GM18868 (cell line): Measurements from ENCODE around the gene TMEM165.

Source experiments
- ATAC-seq: cut with Tn5 transposase; IDR thresholded peaks from one replicate; pipeline ENCODE4 v1.9.1; 2021; ENCODE audit warnings: mild to moderate bottlenecking, moderate library complexity; ENCODE audit not compliant: unreplicated experiment

TMEM165 gene

GRCh38 chr4:55367084-55367722 lies 28.6 kb upstream of the TMEM165 start:
- ATAC-seq, result no peak

DNA sequence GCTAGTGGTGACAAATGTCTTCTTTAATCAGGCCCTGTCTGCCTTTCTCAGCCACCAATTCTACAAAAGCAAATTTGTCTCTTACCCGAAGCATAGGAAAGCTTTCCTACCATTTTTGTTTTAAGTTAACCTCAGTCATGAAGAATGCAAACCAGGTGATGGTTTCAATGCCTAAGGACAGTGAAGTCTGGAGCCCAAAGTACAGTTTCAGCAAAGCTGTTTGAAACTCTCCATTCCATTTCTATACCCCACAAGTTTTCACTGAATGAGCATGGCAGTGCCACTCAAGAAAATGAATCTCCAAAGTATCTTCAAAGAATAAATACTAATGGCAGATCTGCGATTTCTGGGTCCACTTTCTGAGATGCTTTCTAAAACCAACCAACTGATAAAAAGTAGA lies 25.8 kb upstream of the TMEM165 start:
- no peak for ATAC-seq

GRCh38 chr4:55372259-55372658 lies 23.5 kb upstream of the TMEM165 start:
- ATAC-seq, result no peak

- no peak for ATAC-seq
Measured at GRCh38 chr4:55373461-55373860, 22.3 kb upstream of the TMEM165 start.

- ATAC-seq, result no peak
Measured at GRCh38 chr4:55376698-55377097, 19.1 kb upstream of the TMEM165 start.

DNA sequence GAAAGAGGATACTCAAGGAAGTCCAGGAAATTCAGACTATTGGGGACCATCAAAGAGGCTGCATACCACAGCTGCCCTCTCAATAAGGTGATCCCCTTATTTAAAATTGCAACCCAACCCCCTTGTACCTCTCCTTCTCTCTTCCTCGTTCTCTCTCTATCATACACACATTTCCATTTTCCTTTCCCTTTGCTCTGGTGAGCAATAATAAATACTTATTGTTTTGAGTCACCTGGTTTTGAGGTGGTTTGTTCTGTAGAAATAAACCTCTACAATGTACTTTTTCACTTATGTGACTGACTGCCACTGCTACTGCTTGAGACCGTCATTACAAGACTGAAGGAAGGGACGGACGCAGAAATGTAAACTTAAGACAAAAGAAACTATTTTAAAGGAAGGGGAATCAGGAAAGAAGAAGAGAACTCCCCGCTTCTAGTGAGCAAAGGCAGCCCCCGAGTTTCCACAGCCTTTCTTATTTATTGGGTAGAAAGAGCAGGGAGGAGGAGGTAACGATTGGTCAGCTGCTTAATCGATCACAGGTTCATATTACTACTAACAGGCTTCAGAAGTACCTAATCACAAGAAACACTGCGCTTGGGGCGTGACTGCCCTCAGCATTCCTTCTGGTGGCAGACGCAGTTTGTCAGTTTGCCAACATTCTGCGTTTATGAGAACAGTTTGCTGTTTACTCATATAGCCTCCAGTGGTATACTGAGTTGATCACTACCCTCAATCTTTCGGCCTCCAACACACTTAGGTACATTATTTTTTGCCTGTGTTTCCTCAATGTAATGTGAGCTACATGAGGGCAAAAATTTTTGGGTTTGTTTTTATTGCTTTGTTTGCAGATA lies 16.9 kb upstream of the TMEM165 start:
- ATAC-seq, result no peak

DNA sequence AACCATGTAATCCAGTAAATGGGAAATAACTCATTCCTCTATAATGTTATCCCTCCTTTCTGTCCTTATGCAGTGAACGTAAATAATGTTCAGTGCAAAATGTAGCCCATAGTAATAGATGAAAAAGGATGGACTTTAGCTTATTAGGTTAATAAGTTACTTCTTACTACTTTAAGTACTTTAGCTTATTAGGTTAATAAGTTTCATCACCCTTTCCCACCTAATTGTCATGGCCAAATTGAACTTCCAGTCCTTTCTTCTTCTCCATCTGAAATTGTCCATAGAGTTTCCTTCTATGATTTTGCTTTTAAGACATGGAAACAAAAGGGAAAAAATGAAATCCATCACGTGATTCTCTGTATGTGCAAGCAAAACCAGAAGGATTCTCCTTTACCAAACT lies 15.2 kb upstream of the TMEM165 start:
- no peak for ATAC-seq

- ATAC-seq, result no peak
Measured at GRCh38 chr4:55381502-55381901, 14.3 kb upstream of the TMEM165 start.

GRCh38 chr4:55382488-55383003 lies 13.2 kb upstream of the TMEM165 start:
- ATAC-seq, result no peak

GRCh38 chr4:55385201-55385649 lies 10.5 kb upstream of the TMEM165 start:
- no peak for ATAC-seq

DNA sequence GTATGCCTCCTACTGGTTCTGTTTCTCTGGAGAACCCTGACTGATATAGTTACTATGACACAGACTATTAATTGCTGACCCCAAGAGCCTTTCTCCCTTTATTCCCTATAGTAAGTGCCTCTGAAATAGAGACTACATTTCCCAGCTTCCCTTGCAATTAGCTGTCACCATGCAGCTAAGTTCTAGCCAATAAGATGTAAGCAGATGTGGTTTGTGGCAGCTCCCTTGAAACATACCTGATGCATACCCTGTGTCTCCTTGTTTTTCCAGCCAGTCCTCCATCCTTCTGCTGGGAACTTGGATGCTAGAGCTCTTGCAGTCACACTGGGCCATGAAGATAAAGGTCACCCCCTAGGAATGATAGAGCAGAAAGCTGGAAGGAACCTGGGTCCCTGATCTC lies 9.7 kb upstream of the TMEM165 start:
- ATAC-seq, result peak; percentile 93

DNA sequence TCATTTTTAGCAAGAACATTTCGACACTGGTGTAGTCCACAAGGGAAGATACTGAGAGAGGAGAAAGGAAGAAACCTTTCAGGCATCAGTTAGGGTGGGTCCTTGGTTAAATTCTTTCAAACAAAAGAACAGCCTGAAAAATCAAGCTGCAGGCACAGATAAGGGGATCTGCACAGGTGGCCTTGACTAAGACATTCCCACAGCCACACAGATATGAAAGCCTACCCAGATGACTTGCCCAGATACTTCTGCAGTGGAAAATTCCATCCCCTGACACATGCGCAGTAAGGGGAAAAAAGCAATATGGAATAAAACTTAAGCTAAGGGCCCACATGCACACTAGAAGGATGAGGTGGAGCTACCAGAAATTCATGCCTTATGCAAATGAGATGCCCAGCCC lies 8.9 kb upstream of the TMEM165 start:
- ATAC-seq, result no peak

GRCh38 chr4:55393461-55394320 lies 2.1 kb upstream of the TMEM165 start:
- no peak for ATAC-seq

GRCh38 chr4:55395218-55395528 lies 584 bp upstream of the TMEM165 start:
- ATAC-seq, result no peak

- ATAC-seq, result peak; percentile 21
Measured at GRCh38 chr4:55396308-55397125, 760 bp downstream of the TMEM165 start.

- ATAC-seq, result no peak
Measured at GRCh38 chr4:55397126-55397436, 1.3 kb downstream of the TMEM165 start.

GRCh38 chr4:55397520-55398321 lies 2.0 kb downstream of the TMEM165 start:
- no peak for ATAC-seq

DNA sequence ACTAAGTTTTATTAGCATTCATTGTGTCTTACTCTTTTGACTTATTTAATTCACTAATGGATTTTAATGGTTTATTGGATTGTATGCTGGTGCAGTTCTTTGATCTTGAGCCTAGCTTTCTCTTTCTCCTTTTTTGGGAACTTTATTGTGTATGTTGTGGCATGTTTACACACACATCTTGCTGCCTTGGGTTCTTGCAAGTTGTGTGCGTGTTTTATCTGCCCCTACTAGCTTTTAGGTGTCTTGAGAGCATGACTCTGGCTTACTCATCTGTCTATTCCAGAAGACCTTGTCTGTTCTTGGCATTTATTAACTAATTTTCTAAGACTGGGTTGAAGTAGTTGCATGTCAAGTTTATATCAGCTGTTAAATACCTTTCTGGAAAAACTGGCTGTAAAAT lies 2.7 kb downstream of the TMEM165 start:
- ATAC-seq, result no peak

- no peak for ATAC-seq
Measured at GRCh38 chr4:55398966-55399365, 3.2 kb downstream of the TMEM165 start.

GRCh38 chr4:55399581-55399980 lies 3.8 kb downstream of the TMEM165 start:
- no peak for ATAC-seq
